ENCODE results near the gene FGF22.

Gene FGF22

DNA sequence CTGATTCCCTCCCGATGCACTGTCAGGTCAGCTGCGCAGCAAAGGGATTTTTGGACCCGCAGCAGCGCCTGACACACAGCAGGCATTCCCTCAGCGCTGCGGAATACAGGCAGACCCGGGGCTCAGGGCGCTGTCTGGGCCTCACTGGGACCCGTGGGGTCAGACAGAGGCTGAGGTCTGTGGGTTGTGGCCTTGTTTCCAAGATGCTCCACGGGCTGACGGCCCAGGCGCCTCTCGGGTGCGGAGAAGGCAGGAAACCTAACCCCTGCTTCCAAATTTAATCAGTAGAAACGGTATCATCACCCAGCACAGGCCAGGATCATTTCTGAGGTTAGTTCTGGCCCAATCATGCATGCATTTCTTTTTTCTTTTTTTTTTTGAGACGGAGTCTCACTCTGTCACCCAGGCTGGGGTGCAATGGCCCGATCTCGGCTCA, 24.0 kb downstream of the FGF22 start:
- TF ChIP-seq EP300 (IDR thresholded peaks at IDR 0.05; ENCODE audit: borderline replicate concordance) (no peak), FOXM1 (IDR thresholded peaks at IDR 0.05; ENCODE audit: borderline replicate concordance, low read depth) (no peak), TAF1 (IDR thresholded peaks at IDR 0.05; ENCODE audit: low read depth) (no peak), TEAD4 (IDR thresholded peaks at IDR 0.05) (no peak), CREB1 (IDR thresholded peaks at IDR 0.05; ENCODE audit: low read depth) (no peak), YY1 (IDR thresholded peaks at IDR 0.05; ENCODE audit: low read depth) (no peak)
- TF ChIP-seq, protein P1, sequence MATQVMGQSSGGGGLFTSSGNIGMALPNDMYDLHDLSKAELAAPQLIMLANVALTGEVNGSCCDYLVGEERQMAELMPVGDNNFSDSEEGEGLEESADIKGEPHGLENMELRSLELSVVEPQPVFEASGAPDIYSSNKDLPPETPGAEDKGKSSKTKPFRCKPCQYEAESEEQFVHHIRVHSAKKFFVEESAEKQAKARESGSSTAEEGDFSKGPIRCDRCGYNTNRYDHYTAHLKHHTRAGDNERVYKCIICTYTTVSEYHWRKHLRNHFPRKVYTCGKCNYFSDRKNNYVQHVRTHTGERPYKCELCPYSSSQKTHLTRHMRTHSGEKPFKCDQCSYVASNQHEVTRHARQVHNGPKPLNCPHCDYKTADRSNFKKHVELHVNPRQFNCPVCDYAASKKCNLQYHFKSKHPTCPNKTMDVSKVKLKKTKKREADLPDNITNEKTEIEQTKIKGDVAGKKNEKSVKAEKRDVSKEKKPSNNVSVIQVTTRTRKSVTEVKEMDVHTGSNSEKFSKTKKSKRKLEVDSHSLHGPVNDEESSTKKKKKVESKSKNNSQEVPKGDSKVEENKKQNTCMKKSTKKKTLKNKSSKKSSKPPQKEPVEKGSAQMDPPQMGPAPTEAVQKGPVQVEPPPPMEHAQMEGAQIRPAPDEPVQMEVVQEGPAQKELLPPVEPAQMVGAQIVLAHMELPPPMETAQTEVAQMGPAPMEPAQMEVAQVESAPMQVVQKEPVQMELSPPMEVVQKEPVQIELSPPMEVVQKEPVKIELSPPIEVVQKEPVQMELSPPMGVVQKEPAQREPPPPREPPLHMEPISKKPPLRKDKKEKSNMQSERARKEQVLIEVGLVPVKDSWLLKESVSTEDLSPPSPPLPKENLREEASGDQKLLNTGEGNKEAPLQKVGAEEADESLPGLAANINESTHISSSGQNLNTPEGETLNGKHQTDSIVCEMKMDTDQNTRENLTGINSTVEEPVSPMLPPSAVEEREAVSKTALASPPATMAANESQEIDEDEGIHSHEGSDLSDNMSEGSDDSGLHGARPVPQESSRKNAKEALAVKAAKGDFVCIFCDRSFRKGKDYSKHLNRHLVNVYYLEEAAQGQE (IDR thresholded peaks at IDR 0.05; ENCODE audit: low read depth) = no peak
- TF ChIP-seq, protein P2, sequence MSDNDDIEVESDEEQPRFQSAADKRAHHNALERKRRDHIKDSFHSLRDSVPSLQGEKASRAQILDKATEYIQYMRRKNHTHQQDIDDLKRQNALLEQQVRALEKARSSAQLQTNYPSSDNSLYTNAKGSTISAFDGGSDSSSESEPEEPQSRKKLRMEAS (IDR thresholded peaks at IDR 0.05) = no peak
- TF ChIP-seq, protein P3, sequence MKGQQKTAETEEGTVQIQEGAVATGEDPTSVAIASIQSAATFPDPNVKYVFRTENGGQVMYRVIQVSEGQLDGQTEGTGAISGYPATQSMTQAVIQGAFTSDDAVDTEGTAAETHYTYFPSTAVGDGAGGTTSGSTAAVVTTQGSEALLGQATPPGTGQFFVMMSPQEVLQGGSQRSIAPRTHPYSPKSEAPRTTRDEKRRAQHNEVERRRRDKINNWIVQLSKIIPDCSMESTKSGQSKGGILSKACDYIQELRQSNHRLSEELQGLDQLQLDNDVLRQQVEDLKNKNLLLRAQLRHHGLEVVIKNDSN (IDR thresholded peaks at IDR 0.05) = no peak

DNA sequence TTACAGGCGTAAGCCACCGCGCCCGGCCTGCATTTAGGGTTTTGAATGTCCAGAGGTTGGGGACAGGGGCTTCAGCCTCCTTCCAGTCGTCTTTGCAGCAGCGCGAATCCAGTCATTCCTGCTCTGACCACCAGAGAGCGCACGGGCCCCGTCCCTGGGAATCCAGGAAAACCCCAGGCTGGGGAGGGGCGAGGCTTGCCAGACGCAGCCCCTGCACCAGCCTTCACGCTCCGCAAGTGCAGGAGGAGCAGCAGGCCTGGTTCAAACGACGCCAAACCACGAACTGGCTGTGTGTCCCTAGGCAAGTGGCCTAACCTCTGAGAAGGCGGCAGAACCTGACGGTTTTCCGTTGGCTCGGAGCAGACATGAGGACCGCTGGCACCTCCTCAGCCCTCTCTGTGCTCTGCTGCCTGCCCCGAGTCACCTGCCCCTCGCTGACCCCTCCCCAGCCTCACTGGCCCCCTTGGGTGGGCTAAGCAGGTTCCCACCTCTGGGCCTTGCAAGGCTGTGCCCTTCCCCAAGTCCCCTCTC, 25.3 kb downstream of the FGF22 start:
- TF ChIP-seq, protein P2 (IDR thresholded peaks at IDR 0.05) = peak; percentile 90
- no peak for TF ChIP-seq EGR1 (IDR thresholded peaks at IDR 0.05)
- TF ChIP-seq FOXM1 (IDR thresholded peaks at IDR 0.05; ENCODE audit: borderline replicate concordance, low read depth) = no peak
- peak; percentile 98 for TF ChIP-seq RAD21 (IDR thresholded peaks at IDR 0.05; ENCODE audit: low read depth)
- TF ChIP-seq TAF1 (IDR thresholded peaks at IDR 0.05; ENCODE audit: low read depth) = no peak
- TF ChIP-seq ZBTB7A (IDR thresholded peaks at IDR 0.05; ENCODE audit: low read depth) = peak; percentile 73; the same call in 1 of the 2 replicates
- TF ChIP-seq, protein P3 (IDR thresholded peaks at IDR 0.05) = no peak
- TF ChIP-seq, protein P1 (IDR thresholded peaks at IDR 0.05; ENCODE audit: low read depth) = no peak
- no peak for TF ChIP-seq YY1 (IDR thresholded peaks at IDR 0.05; ENCODE audit: low read depth)
- TF ChIP-seq TCF12 (IDR thresholded peaks at IDR 0.05; ENCODE audit: low read depth) = no peak
- TF ChIP-seq CREB1 (IDR thresholded peaks at IDR 0.05; ENCODE audit: low read depth) = no peak
- no peak for TF ChIP-seq EP300 (IDR thresholded peaks at IDR 0.05; ENCODE audit: borderline replicate concordance)
- no peak for TF ChIP-seq TEAD4 (IDR thresholded peaks at IDR 0.05)
- no peak for TF ChIP-seq CEBPB (IDR thresholded peaks at IDR 0.05)
- no peak for TF ChIP-seq NFIC (IDR thresholded peaks at IDR 0.05)

DNA sequence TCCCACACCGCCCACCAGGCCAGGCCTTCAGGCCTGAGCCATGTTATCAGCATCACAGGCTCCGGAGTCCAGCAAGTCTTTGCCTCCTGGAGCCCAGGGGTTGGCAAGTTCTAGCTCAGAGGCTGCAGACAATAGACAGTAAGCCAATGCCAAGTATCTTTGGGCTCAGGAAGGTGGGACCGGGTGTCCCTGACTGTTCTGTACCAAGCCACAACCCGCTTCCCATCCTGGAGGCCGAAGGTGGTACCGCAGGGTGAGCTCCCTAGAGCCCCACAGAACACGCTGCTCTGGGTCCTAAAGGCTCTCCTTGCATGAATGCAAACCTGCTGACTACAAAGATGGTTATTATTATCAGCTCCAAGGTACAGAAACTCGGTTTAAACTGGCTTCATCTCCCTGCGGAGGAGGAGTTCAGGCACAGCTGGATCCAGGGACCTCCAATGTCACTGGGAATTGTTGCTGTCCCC, 31.0 kb downstream of the FGF22 start:
- TF ChIP-seq, protein P3 (IDR thresholded peaks at IDR 0.05) = no peak
- TF ChIP-seq CEBPB (IDR thresholded peaks at IDR 0.05) = no peak
- no peak for TF ChIP-seq EGR1 (IDR thresholded peaks at IDR 0.05)
- no peak for TF ChIP-seq FOXM1 (IDR thresholded peaks at IDR 0.05; ENCODE audit: borderline replicate concordance, low read depth)
- TF ChIP-seq TCF12 (IDR thresholded peaks at IDR 0.05; ENCODE audit: low read depth) = no peak
- TF ChIP-seq, protein P1 (IDR thresholded peaks at IDR 0.05; ENCODE audit: low read depth) = no peak
- TF ChIP-seq CREB1 (IDR thresholded peaks at IDR 0.05; ENCODE audit: low read depth) = no peak
- TF ChIP-seq RAD21 (IDR thresholded peaks at IDR 0.05; ENCODE audit: low read depth) = no peak
- no peak for TF ChIP-seq EP300 (IDR thresholded peaks at IDR 0.05; ENCODE audit: borderline replicate concordance)
- TF ChIP-seq ZBTB7A (IDR thresholded peaks at IDR 0.05; ENCODE audit: low read depth) = no peak
- no peak for TF ChIP-seq TEAD4 (IDR thresholded peaks at IDR 0.05)
- TF ChIP-seq, protein P2 (IDR thresholded peaks at IDR 0.05) = no peak
- TF ChIP-seq NFIC (IDR thresholded peaks at IDR 0.05) = no peak
- no peak for TF ChIP-seq YY1 (IDR thresholded peaks at IDR 0.05; ENCODE audit: low read depth)
